HPDE6-E6E7 (cell line): Measurements from ENCODE around the gene PIK3R4.

Source experiments
- DNase-seq: peaks from one replicate; pipeline ENCODE4 v3.0.0; 2011; ENCODE audit warnings: missing footprints; ENCODE audit errors: extremely low spot score

The PIK3R4 gene

DNA sequence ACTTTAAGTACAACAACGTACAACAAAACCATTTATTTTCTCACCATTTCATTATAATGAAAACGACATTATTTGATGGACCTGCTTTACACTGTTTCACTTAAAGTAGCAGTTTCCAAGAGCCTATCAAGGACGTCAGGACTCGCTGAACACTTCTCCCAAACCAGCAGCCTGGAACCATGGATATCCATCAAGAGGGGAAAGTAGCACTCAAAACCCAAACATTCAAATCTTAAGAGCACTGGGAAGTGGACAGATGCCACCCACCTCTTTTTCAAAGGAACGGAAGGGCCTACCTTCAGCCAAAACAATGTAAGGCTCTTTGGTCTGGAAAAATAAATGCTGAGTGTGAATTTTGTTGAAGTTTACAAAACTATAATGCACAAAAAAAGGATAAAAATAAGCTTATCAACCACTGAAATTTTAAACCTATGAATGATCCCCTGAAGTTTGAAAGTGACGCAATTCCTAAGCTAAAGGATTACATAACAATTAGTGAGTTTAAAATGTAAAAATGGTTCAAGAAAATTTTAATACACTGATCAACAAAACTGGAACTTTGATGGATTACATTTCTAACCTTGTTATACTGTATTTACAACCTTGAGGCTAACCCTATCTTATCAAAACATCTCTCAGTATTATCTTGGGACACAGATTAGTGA, 4.6 kb downstream of the PIK3R4 start:
- DNase-seq: no peak

GRCh38 chr3:130739848-130740247, 6.8 kb downstream of the PIK3R4 start:
- no peak for DNase-seq

- no peak for DNase-seq
Measured at GRCh38 chr3:130738241-130738640, 8.4 kb downstream of the PIK3R4 start.

- no peak for DNase-seq
Measured at GRCh38 chr3:130737622-130738021, 9.0 kb downstream of the PIK3R4 start.

GRCh38 chr3:130733236-130733875, 13.3 kb downstream of the PIK3R4 start:
- DNase-seq: no peak

DNA sequence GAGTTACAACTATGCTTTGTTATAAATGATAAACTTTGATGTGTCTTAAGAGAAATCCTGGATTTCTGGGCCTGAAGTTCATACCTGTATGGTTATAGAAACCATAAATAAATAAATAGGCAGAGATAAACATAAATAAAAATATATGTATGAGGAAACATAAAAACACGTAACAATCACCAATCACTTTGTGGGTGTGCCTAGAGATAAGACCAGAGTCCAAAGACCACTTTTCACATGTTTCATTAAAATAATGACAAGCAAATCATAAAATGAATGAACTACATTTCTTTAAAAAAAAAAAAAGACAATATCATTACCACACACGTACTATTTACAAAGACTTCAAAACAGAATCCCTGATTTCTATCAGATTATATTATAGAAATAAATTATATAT, 14.1 kb downstream of the PIK3R4 start:
- no peak for DNase-seq

GRCh38 chr3:130731817-130732216, 14.8 kb downstream of the PIK3R4 start:
- no peak for DNase-seq

DNA sequence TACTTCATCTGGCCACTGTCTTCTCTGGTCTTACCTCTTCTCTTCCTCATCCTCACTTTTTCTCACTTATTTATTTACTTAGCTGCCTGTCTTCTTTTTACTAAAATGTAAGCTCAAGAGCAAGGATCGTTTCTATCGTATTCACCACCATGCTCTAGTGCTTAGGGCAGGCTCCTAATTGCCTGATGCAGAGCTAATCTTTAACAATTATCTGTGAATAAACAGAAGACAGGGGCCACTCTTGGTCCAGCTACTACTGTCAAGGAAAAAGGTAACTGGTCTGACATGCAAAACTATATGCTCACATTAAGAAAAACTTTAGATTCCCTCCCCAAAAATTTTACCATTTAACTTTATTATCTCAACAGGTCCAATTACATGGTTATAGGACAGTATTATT, 17.5 kb downstream of the PIK3R4 start:
- no peak for DNase-seq

DNA sequence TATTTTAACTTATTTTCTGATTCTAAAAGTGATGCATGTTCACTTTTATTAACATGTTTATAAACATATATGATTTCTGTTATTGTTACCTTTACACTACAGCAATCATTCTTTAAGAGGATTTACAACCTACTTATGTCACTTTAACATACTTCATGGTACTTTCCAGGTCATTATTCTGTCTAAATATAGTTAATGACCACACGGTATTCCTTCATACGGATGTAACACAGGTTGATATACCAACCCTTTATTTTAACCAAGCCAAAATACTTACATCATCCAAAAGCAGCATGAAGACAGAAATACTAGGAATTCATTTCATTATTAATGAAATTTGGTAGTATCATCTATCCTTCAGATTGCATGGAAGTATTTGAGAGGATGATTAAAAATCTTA, 18.6 kb downstream of the PIK3R4 start:
- DNase-seq: no peak

DNA sequence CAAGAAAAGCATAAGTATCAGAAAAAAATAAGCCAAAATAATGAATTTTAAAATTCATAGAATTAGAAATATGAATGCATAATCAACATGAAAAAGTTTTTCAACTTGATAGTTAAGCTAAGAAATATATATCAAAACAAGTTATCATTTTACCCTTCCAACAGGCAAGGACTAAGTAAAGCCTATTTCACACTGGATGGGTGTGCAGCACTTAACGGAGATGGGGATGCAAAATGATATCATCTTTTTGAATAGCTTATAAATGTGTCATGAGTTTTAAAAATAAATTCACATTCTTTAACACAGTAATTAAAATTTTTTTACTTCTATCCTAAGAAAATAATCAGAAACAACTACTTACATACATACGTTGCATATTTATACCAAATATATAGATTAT, 20.9 kb downstream of the PIK3R4 start:
- no peak for DNase-seq

DNA sequence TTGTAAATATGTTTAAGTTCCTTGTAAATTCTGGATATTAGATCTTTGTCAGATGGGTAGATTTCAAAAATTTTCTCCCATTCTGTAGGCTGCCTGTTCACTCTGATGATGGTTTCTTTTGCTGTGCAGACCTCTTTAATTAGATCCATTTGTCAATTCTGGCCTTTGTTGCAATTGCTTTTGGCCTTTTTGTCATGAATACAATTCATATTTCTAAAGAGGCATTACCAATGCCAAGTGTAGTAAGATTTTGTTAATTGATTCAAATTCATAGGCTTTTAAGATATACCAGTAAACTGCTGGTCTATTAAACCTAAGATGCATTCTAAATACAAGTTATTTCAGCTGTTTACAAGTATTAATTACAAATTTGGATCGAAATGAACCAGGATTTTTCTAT, 31.0 kb downstream of the PIK3R4 start:
- no peak for DNase-seq

GRCh38 chr3:130712718-130713423, 33.8 kb downstream of the PIK3R4 start:
- DNase-seq: no peak

GRCh38 chr3:130711565-130712324, 34.9 kb downstream of the PIK3R4 start:
- DNase-seq: no peak

DNA sequence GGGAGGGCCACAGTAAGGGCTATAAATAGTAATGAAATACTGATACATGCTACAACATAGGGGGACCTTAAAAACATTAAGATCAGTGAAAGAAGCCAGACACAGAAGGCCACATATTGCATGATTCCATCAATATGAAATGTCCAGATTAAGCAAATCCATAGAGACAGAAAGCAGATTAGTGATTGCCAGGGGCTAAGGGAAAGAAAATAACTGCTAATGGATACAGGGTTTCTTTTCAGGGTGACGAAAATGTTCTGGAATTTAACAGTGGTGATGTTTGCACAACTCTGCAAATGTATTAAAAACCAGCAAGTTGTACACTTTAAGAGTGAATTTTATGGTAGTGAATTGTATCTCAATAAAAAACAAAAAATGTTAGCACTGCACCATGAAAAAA, 37.0 kb downstream of the PIK3R4 start:
- no peak for DNase-seq

GRCh38 chr3:130707902-130708601, 38.6 kb downstream of the PIK3R4 start:
- no peak for DNase-seq

GRCh38 chr3:130705501-130705900, 41.1 kb downstream of the PIK3R4 start:
- no peak for DNase-seq

DNA sequence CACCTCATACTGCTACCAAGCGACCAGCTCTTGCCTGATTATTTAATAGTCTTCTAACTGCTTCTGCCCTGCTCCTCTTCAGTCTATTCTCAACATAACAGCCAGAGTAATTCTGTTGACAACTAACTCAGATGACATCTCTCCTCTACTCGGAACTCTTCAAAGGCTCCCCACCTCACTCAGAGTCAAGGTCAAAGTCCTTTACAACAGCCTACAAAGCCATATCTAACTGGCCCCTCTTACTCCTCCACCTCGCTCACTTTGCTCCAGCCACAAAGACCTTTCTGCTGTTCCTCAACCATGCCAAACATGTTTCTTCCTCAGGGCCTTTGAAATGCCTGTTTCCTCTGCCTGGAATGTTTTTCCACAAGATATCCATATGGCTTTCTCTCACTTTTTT, 43.6 kb downstream of the PIK3R4 start:
- DNase-seq: no peak

GRCh38 chr3:130700541-130700940, 46.1 kb downstream of the PIK3R4 start:
- DNase-seq: no peak

DNA sequence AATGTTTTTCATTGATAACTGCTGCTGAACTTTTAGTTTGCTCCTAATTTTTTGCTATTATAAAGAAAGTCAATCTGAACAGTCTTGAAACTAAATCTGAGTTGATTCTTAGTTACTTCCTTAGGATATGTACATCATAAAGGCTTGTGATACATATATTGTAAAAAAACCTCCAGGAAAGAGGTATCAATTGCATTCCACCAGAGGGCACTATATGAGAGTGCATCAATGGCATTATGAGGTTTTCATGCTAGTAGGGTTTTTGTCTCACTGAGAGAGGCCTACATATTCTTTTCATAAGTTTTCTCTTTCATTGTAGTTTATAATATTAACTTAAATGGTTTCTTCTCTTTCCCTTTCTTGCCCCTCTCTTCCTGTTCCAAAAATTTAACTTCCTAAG, 46.9 kb downstream of the PIK3R4 start:
- DNase-seq: peak; percentile 23

DNA sequence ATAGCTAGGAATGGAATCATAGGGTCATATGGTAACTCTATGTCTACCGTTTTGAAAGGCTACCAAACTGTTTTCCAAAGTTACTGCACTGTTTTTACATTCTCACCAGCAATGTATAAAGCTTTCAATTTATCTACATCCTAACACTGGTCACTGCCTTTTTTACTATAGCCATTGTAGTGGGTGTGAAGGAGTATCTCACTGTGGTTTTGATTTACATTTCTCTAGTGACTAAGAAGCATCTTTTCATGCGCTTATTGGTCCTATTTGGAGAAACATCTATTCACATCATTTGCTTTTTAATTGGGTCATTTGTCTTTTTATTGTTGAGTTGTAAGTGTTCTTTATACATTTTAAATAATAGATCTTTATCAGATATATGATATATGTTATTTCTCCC, 53.3 kb downstream of the PIK3R4 start:
- DNase-seq: no peak

- DNase-seq: no peak
Measured at GRCh38 chr3:130692455-130692854, 54.2 kb downstream of the PIK3R4 start.
